GM20000 (cell line): Measurements from ENCODE around the gene DNAJB1.

Experiments used
- DNase-seq: peaks from one replicate; pipeline ENCODE4 v3.0.0; 2012; ENCODE audit warnings: low spot score
- TF ChIP-seq, protein P1 (sequence below): IDR thresholded peaks from 2 replicates; pipeline ENCODE4 v1.5.1; 2012; ENCODE audit warnings: mild to moderate bottlenecking, control low read depth; ENCODE audit errors: extremely low read depth, missing control alignments

DNAJB1 gene

GRCh38 chr19:14492756-14493337 lies 25.4 kb downstream of the DNAJB1 start:
- no peak for DNase-seq
- TF ChIP-seq, protein P1, sequence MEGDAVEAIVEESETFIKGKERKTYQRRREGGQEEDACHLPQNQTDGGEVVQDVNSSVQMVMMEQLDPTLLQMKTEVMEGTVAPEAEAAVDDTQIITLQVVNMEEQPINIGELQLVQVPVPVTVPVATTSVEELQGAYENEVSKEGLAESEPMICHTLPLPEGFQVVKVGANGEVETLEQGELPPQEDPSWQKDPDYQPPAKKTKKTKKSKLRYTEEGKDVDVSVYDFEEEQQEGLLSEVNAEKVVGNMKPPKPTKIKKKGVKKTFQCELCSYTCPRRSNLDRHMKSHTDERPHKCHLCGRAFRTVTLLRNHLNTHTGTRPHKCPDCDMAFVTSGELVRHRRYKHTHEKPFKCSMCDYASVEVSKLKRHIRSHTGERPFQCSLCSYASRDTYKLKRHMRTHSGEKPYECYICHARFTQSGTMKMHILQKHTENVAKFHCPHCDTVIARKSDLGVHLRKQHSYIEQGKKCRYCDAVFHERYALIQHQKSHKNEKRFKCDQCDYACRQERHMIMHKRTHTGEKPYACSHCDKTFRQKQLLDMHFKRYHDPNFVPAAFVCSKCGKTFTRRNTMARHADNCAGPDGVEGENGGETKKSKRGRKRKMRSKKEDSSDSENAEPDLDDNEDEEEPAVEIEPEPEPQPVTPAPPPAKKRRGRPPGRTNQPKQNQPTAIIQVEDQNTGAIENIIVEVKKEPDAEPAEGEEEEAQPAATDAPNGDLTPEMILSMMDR: no peak

- TF ChIP-seq, protein P1: no peak
Measured at GRCh38 chr19:14487370-14488125, 30.6 kb downstream of the DNAJB1 start.

DNA sequence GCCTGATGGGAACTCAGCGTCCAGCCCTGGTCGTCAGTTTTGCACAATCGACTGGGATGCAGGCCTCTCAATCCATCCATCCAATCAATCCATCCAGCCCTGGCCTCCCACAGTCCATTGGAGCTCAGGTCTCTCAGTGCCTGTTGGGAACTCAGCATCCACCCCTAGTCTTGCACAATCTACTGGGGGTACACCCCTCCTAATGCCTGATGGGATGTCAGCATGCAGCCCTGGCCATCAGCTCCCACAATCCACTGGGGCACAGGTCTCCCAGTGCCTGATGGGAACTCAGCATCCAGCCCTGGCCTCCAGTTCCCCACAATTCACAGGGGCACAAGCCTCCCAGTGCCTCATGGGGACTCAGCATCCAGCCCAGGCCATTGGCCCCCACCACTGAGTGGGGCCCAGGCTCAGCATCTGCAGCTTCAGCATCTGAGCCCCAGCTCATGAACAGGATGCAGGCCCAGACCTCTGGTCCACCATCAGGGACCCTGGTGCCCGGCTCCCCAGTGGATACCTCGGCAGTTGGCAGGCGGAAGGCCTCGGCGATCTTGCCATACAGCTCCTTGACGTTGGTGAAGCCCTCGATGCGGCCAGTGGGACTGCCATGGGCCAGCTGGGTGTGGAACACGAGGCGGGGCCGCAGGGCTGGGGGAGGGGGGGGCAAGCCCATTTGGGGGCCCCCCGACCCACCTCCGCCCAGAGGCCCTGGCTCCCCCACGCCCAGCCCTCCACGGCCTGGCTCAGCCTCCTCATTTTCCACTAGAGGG lies 35.8 kb downstream of the DNAJB1 start:
- TF ChIP-seq, protein P1: no peak
- DNase-seq: no peak

More at GRCh38 chr19:14487370-14488125, 30.6 kb downstream of the DNAJB1 start:
- no peak for DNase-seq

GRCh38 chr19:14480700-14481079 lies 37.5 kb downstream of the DNAJB1 start:
- TF ChIP-seq, protein P1: no peak
- DNase-seq: peak; percentile 34

DNA sequence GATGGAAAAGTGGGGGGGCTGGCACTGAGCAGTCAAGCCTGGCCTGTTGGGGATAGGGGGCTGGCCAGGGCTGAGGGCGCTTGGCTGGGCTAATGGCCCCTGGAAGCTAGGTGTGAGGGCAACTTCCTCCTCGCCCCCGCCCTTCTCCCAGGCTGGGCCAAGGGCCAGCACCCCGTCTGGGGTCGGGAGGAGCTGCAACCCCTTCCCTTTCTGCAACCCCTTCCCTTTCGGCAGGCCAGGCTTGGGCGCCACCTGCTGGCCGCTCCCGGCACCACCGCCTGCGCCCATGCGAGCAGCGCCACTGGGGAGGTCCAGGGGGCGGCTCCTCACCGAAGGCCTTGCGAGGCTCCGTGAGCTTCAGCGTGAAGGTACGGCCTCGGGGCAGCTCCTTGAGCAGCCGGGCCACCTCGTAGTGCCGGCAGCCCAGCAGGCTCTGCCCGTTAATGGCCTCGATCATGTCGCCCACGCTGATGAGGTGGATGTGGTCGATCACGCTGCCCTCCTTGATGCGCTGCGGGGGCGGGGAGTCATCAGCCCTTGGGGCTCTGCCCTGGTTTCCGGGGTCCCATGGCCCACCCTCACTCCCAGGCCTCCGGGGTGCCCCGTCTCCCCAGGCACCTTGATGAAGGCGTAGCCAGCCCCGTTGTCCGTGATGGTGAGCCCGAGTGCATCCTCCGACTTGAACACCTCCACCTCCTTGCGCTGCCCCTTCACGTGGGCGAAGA lies 38.1 kb downstream of the DNAJB1 start:
- TF ChIP-seq, protein P1: peak; percentile 98
- DNase-seq: peak; percentile 93

GRCh38 chr19:14479309-14479974 lies 38.8 kb downstream of the DNAJB1 start:
- TF ChIP-seq, protein P1: no peak
- no peak for DNase-seq
